Panc1 (cell line): Measurements from ENCODE around the gene SPACA9. TPM values are rescaled to one million over a fixed set of nuclear protein-coding genes. Genes with fewer than 3 reads are reported as not detected.

Experiments
- ATAC-seq: fragments of 200-7000 bp; cut with Tn5 transposase; 2 replicates; pipeline ENCODE4 v1.9.1; 2020; ENCODE audit warnings: mild to moderate bottlenecking, moderate library complexity
- Bru-seq: library from RNA; stranded (reverse); fragments of 400-500 nt; gene quantifications from one replicate; lab custom pipeline; 2021; lab: Mats Ljungman, UMichigan
- BruChase-seq, 2 experiments: library from RNA; stranded (reverse); fragments of 400-500 nt; gene quantifications; one replicate each; lab custom pipeline; 2021; lab: Mats Ljungman, UMichigan
- BruUV-seq: library from RNA; stranded (reverse); fragments of 400-500 nt; replicated peaks from 2 replicates; lab custom pipeline; 2021; lab: Mats Ljungman, UMichigan
- CTCF ChIA-PET: fragments of 300-600 bp; sonication (Branson Sonifier 250); formaldehyde crosslinking; loops from one replicate; lab custom pipeline; 2022; ENCODE audit warnings: antibody characterized with exemption; lab: Charles Lee
- POLR2A ChIA-PET: fragments of 300-600 bp; sonication (Branson Sonifier 250); formaldehyde crosslinking; loops from one replicate; lab custom pipeline; 2022; ENCODE audit warnings: antibody characterized with exemption; lab: Charles Lee
- DNase-seq: peaks from one replicate; pipeline ENCODE4 v3.0.0-alpha.2; 2010; ENCODE audit warnings: low read depth, low spot score
- H3K27ac ChIP-seq: 2 replicates; pipeline ENCODE4 v1.5.1; 2011; ENCODE audit warnings: mild to moderate bottlenecking, low read length, inconsistent platforms
- H3K27me3 ChIP-seq: fragments of 200-500 bp; sonication (Bioruptor generic); 2 replicates; pipeline ENCODE4 v1.6.0; 2014; ENCODE audit warnings: low read length, inconsistent platforms; ENCODE audit not compliant: control insufficient read depth, insufficient read depth
- H3K36me3 ChIP-seq: fragments of 200-500 bp; sonication (Bioruptor generic); 2 replicates; pipeline ENCODE4 v1.5.1; 2014; ENCODE audit warnings: inconsistent platforms, mild to moderate bottlenecking, low read length, moderate library complexity; ENCODE audit not compliant: control insufficient read depth, insufficient read depth
- H3K4me1 ChIP-seq: 2 replicates; pipeline ENCODE4 v1.5.1; 2011; ENCODE audit warnings: inconsistent platforms, mild to moderate bottlenecking, low read length, moderate library complexity; ENCODE audit not compliant: control insufficient read depth, insufficient read depth
- H3K4me3 ChIP-seq, 2 experiments: 2 replicates each; pipeline ENCODE4 v1.5.1; 2011 to 2012; ENCODE audit warnings: low read depth in 2 of 2, low read length in 2 of 2, mild to moderate bottlenecking in 2 of 2, inconsistent platforms in 1 of 2, moderate library complexity in 1 of 2
- H3K9me3 ChIP-seq: fragments of 200-500 bp; sonication (Bioruptor generic); 2 replicates; pipeline ENCODE4 v1.5.1; 2014; ENCODE audit warnings: low read depth, mild to moderate bottlenecking, inconsistent platforms, low read length, moderate library complexity; ENCODE audit not compliant: control insufficient read depth, insufficient read depth
- POLR2AphosphoS5 ChIP-seq: IDR thresholded peaks from 2 replicates; pipeline ENCODE4 v1.6.1; 2012; ENCODE audit warnings: mild to moderate bottlenecking, low read depth, low read length, moderate library complexity
- SIN3A ChIP-seq: IDR thresholded peaks from 2 replicates; pipeline ENCODE4 v1.6.1; 2012; ENCODE audit warnings: low read depth, mild to moderate bottlenecking, low read length, moderate library complexity, borderline replicate concordance; ENCODE audit not compliant: insufficient read depth
- TCF7L2 ChIP-seq: IDR thresholded peaks from 2 replicates; pipeline ENCODE4 v1.6.1; 2011; ENCODE audit warnings: mild to moderate bottlenecking, low read depth, low read length, inconsistent platforms
- in situ Hi-C: cut with HindIII; loops from 2 replicates; pipeline ENCODE4 v1.10.0; 2016; ENCODE audit warnings: low sequenced_read_pairs, low pct_unique_long_range_greater_than_20kb
- intact Hi-C: fragments of 100-400 bp; cut with micrococcal nuclease; formaldehyde crosslinking; loops from one replicate; pipeline ENCODE4 v1.10.0; 2022; ENCODE audit not compliant: unreplicated experiment
- long read RNA-seq: library from polyadenylated mRNA; unstranded; transcript quantifications from one replicate; pipeline ENCODE4 v2.0.0, GENCODE V29; 2021; ENCODE audit not compliant: unreplicated experiment
- polyA plus RNA-seq: library from polyadenylated mRNA; unstranded; fragments of >200 nt; gene quantifications from one replicate; pipeline ENCODE4 v1.2.1, GENCODE V29; 2012; ENCODE audit warnings: missing spikeins; ENCODE audit not compliant: insufficient read length
- total RNA-seq: library from RNA; stranded (reverse); gene quantifications from one replicate; pipeline ENCODE4 v1.2.1, GENCODE V29; 2021; ENCODE audit not compliant: unreplicated experiment
- TF ChIP-seq, protein P1 (sequence below): fragments of 450-650 bp; IDR thresholded peaks from 2 replicates; pipeline ENCODE4 v1.5.1; 2017; ENCODE audit warnings: mild to moderate bottlenecking
- TF ChIP-seq, protein P2 (sequence below), 2 experiments: IDR thresholded peaks; 2 replicates each; pipeline ENCODE4 v1.6.1; 2011 to 2012; ENCODE audit warnings: low read depth in 2 of 2, control low read depth in 1 of 2, low read length in 1 of 2, mild to moderate bottlenecking in 1 of 2, moderate library complexity in 1 of 2; ENCODE audit not compliant: insufficient read depth in 1 of 2

The SPACA9 gene
- 3.0 TPM for total RNA-seq
- polyA plus RNA-seq = 4.8 TPM
- Bru-seq, nascent RNA = percentile 34 among the genes with signal in this experiment
- percentile 33 among the genes with signal in this experiment for BruChase-seq, experiment 1, labeled RNA remaining after a 2-hour chase
- BruChase-seq, experiment 2, labeled RNA remaining after a 6-hour chase = percentile 44 among the genes with signal in this experiment
- long read RNA-seq, partial matches to known transcripts = 6 of 7 reads
- long read RNA-seq, other reads (novel, unspliced or antisense) = 0 of 7 reads

DNA sequence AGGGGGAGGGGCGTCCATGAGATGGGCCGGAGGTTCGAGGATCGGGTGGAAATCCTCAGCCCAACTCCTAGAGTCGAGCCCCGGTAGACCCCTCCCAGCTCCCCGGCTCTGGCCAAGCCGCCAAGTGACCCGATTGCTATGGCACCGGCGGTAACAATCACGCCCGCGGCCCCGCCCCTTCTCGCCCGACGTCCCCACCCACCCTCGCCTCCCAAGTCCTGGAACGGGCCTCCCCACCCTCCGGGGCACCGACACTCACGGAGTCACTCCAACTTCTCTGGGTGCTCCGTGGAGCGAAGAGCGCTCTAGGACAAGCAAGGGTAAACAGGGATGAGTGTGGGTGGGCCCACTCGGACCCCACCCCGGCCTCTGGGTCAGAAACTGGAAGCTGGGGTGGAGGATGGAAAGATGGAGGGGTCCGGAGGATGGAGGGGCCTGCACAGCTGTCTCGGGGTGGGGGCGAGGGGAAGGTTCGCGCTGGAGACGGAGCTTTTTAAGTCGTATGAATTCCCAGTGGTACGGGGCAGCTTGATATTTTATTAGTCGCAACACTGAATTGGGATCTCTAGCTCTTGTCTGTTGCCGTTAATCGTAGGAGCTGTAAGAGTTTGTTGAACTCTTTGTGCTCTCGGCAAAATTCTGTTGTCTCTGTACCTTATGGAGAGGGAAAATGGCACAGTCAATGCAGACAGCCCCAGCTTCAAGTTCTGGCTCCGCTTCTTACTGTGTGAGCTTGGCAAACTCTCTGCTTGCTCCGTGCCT lies at the start of gene SPACA9:
Gene SPACA9, plus strand, starts transcription at position 204 of the 762 bp plus-strand sequence. CDS start 5,050 bp downstream, outside the sequence.
- no TSS peak for BruUV-seq
- Histone ChIP-seq H3K4me1 (peaks cover 6% of the 10 kb centered on the region), H3K9me3 (no peaks in the 10 kb centered on the region), H3K36me3 (no peaks in the 10 kb centered on the region; the same call in 1 of the 2 replicates), H3K4me3 (peak within 1 kb of the TSS; percentile 92 to 95), H3K27me3 (no peaks in the 10 kb centered on the region), H3K27ac (peak within 1 kb of the TSS; percentile 81)
- TF ChIP-seq, protein P1, sequence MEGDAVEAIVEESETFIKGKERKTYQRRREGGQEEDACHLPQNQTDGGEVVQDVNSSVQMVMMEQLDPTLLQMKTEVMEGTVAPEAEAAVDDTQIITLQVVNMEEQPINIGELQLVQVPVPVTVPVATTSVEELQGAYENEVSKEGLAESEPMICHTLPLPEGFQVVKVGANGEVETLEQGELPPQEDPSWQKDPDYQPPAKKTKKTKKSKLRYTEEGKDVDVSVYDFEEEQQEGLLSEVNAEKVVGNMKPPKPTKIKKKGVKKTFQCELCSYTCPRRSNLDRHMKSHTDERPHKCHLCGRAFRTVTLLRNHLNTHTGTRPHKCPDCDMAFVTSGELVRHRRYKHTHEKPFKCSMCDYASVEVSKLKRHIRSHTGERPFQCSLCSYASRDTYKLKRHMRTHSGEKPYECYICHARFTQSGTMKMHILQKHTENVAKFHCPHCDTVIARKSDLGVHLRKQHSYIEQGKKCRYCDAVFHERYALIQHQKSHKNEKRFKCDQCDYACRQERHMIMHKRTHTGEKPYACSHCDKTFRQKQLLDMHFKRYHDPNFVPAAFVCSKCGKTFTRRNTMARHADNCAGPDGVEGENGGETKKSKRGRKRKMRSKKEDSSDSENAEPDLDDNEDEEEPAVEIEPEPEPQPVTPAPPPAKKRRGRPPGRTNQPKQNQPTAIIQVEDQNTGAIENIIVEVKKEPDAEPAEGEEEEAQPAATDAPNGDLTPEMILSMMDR = no peak
- TF ChIP-seq SIN3A = no peak
- TF ChIP-seq, protein P2, sequence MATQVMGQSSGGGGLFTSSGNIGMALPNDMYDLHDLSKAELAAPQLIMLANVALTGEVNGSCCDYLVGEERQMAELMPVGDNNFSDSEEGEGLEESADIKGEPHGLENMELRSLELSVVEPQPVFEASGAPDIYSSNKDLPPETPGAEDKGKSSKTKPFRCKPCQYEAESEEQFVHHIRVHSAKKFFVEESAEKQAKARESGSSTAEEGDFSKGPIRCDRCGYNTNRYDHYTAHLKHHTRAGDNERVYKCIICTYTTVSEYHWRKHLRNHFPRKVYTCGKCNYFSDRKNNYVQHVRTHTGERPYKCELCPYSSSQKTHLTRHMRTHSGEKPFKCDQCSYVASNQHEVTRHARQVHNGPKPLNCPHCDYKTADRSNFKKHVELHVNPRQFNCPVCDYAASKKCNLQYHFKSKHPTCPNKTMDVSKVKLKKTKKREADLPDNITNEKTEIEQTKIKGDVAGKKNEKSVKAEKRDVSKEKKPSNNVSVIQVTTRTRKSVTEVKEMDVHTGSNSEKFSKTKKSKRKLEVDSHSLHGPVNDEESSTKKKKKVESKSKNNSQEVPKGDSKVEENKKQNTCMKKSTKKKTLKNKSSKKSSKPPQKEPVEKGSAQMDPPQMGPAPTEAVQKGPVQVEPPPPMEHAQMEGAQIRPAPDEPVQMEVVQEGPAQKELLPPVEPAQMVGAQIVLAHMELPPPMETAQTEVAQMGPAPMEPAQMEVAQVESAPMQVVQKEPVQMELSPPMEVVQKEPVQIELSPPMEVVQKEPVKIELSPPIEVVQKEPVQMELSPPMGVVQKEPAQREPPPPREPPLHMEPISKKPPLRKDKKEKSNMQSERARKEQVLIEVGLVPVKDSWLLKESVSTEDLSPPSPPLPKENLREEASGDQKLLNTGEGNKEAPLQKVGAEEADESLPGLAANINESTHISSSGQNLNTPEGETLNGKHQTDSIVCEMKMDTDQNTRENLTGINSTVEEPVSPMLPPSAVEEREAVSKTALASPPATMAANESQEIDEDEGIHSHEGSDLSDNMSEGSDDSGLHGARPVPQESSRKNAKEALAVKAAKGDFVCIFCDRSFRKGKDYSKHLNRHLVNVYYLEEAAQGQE (IDR thresholded peaks at IDR 0.05; ENCODE audit: insufficient read depth in 1 of 2, low read depth in 2 of 2, low read length in 1 of 2) = no peak
- TF ChIP-seq TCF7L2 = no peak
- TF ChIP-seq POLR2AphosphoS5 = no peak
- DNase-seq = no peak
- ATAC-seq = peak; percentile 85
- in situ Hi-C loops (no loop called here), intact Hi-C loops (no loop called here)
- ChIA-PET POLR2A (interaction anchor here (0.7 kb wide), 1 partner anchor 37 kb away, joined by 5 read pairs; no protein-coding TSS in a partner anchor), CTCF (no interaction called here)

DNA sequence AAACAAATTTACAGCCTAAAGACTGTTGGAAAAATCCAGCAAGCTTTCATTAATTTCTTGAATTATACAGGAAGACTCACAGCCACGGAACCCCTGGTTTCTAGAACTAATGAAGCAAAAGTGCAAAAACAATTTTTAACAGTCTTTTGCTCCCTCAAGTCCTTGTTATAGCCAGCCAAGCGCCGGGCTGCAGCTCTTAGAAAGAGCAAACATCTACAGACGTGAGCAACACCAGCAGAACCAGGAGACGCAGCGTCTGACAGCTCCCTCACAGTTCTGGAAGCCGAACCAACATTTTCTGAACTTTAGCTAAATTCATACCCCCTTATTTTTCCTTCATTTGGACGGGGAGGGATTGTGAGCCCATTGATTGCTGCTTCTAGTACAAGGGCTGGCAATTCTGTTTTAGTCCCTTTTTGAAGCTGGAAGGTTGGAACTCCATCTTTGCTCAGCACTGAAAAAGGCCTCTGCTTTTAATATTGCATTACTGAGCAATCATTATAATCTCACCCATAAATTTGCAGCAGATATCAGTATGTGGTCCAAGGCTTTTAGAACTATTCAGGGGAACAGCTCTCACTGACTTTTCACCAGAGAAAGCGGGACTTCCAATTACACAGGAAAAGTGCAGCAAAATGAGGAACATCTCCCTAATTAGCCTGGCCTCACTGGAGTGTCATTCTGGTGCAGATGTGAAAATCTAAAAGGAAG lies 46.4 kb upstream of the SPACA9 start:
- ChIA-PET CTCF (no interaction called here), POLR2A (no interaction called here)
- TF ChIP-seq, protein P2 (IDR thresholded peaks at IDR 0.05; ENCODE audit: insufficient read depth in 1 of 2, low read depth in 2 of 2, low read length in 1 of 2) = no peak
- TF ChIP-seq SIN3A (no peak), TCF7L2 (no peak), POLR2AphosphoS5 (no peak)
- TF ChIP-seq, protein P1 = no peak
- no peaks in the 10 kb centered on the region for H3K9me3 ChIP-seq
- DNase-seq = no peak
- in situ Hi-C loops = no loop called here
- H3K27me3 ChIP-seq = 0 out of 2 replicates have a peak, but pooled peaks cover 2% of the 10 kb centered on the region
- H3K4me3 ChIP-seq = no peak overlapping the region
- no peaks in the 10 kb centered on the region for H3K36me3 ChIP-seq
- BruUV-seq = no TSS peak
- no peak for ATAC-seq
- no peaks in the 10 kb centered on the region; the same call in 1 of the 2 replicates for H3K4me1 ChIP-seq
- intact Hi-C loops = no loop called here
- H3K27ac ChIP-seq = no peak overlapping the region
